ENCODE data around the gene LRPPRC.
A peak's percentile ranks its signal among the peaks of the same experiment; 100 is the strongest.
"Not testable (repeated sequence)": the region's sequence is repeated elsewhere in the genome, so short reads cannot be mapped to it uniquely, and the experiment has no call there.

Gene LRPPRC

DNA sequence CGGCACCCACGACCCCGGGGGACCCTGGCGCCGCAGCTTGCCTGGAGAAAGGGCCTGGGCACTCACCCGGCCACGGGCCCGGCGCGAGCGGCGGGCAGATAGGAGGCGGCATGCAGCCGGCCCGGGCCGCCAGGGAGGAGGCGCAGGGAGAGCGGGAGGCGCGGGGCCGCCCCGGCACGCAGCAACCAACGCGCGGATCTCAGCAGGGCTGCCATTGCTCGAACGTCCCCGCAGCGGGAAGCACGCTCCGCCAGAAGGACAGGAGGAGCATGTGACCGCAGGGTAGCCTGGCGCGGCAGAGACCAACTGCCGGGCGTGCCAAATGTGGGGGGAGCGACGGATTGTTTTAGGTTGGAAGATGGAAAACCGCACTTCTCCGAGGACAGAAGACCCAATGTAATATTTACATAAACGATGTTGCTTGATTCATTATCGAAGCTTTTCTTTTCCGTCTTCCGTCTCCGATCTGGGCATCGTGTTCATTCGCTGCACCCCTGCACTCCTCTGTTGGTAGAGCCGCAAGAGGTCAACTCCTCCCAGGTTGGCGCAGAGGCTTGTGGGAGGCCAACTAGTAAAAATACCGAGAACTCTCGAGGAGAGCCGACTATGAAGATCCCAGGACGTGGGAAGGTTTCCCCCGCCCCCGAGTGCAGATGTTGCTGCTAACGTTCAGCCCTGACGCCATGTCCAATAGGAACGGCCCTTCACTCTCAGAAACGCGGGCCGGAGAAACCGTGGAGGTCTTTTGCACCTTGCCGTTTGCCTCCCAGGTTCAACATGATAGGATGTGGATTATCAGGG is at the start of gene LRPPRC:
LRPPRC (minus strand) TSS at position 257 of the 801 bp plus-strand sequence; CDS start at position 215, 42 bp downstream.
- peak; percentile 95 for DNase-seq (ENCODE audit: low spot score)

DNA sequence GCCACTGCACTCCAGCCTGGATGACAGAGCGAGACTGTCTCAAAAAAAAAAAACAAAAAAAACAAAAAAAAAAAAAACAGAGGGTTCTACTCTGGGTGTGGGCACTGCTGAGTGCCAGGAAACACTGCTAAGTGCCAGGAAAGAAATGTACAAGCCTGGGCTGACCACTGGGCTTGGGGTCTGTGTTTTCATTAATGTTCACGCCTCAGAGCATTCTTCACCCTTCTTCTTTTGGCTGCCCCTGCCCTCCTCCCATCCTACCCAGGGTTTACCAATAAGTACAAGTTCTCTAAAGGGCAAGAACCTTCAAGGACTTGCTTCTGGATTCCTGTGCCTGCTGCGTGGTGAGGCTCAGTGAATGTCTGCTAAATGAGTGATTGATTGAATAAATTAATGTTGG is 49.3 kb upstream of the LRPPRC start:
- DNase-seq (ENCODE audit: low spot score), result no peak

DNA sequence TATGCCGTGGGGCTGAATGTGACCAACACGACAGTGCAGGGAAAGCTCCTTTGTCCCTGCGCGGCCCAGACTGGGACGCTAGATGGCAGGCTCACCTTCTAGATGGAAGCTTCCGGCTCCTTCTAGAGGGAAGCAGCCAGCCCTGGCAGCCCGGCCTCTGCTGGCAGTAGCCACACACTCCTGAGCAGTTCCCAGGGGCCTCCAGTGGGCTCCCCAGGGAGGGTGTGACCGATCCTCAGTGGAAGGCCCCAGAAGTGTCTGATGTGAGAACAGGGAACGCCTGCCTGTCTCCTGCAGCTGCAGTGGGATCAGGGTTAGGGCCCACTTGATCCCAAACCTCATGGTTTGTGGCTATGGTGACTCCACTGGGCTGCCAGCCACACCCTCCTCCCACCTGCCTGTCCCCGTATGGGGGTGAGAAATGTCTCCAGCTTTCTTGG is 48.5 kb upstream of the LRPPRC start:
- peak; percentile 87 for DNase-seq (ENCODE audit: low spot score)

DNA sequence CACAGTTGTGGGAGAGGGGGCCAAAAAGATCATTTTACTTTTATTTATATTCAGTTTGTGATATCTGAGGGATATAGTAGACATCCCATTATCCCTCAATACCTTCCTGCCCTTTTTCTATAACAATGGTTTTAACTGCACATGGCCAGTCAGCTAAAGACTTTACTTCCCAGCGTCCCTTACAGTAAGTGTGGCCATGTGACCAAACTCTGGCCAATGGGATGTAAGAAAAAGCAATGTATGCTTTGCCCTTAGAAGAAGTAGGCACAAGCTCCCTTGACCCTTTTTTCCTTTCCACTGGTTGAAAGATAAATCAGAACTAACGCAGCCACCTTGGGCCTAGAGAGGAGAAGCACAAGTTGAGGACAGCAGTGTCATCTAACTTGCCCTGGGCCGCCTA is 44.6 kb upstream of the LRPPRC start:
- no peak for DNase-seq (ENCODE audit: low spot score)

DNA sequence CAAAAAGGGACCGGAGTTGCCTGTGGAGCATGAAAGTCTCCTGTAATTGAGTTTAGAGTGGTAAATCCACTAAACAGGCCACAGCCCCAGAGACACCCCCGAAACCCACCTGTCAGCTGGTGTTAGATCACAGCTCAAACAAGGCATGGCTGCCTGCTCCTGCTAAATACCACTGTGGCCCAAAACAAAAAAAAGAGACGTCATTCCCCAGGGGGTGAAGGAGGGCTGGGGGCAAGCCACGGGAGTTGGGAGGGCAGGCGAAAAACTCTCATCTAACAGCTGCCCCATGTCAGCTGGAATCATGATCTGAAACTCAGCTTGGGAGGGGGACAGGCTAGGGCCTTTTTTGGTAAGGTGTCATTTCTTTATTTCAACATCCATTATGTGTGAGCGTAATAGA is 42.5 kb upstream of the LRPPRC start:
- DNase-seq (ENCODE audit: low spot score), result no peak

DNA sequence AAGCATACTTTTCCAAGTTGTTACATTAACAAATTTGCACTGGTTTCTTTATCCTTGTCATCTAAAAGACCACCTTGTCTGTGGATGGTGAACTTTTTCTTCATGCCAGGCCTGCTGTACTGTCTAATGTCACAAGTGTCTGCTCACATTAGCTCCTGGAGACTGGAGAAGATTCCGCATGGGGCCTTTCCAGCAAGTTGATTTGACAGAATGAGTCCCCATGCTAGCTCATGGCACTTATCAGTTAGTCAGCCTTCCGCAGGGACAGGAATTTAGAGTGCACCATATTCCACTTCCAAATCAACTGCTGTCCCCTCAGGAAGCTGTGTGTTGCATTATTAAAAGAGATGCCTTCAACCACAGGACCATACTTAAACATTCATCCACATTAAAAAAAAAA is 41.4 kb upstream of the LRPPRC start:
- no peak for DNase-seq (ENCODE audit: low spot score)

DNA sequence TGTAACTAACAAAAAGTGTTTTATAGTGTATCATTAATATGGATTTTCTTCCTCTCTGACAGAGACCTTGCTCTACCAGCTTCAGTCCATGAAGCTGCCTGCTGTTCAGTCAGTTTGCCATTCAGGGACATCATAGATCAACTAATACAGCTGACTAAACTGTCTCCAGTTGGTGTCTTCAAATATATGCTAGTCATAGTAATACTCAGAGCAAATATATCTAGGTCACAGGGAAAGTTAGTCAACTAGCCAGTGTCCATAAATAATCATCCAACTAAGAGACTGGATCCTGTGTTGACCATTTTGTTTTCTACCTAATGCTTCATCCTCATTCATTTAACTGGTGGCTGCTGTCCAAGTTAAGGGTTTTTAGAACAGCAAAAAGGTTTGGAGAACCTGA is 38.2 kb upstream of the LRPPRC start:
- no peak for DNase-seq (ENCODE audit: low spot score)

DNA sequence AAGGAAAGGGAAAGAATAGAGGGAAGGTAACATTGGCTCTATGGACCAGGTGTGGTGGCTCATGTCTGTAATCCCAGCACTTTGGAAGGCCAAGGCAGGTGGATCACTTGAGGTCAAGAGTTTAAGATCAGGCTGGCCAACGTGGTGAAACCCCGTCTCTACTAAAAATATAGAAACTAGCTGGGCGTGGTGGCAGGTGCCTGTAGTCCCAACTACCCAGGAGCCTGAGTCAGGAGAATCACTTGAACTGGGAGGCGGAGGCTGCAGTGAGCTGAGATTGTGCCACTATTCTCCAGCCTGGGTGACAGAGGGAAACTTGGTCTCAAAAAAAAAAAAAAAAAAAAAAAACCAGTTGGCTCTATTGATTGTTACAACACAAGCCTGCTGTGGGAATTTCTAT is 31.3 kb upstream of the LRPPRC start:
- DNase-seq (ENCODE audit: low spot score), result not testable (repeated sequence)

DNA sequence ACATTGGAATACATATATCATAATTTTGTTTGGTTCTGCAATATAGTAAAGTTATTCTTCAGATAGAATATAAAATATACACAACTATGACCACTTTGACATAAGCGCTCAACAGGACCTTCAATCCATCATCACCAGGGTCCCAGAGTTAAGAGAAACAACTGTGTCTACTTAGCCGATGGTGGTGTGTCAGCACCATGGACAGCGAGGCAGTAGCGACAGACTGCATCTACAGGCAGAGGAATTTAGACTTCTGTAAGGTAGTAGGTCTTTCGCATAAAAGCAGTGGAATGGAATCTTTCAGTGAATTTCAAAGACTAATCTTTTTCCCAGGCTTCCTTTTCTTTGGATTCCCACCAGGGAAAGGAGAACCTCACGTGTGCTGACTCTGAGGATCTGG is 20.5 kb upstream of the LRPPRC start:
- DNase-seq (ENCODE audit: low spot score), result peak; percentile 24

DNA sequence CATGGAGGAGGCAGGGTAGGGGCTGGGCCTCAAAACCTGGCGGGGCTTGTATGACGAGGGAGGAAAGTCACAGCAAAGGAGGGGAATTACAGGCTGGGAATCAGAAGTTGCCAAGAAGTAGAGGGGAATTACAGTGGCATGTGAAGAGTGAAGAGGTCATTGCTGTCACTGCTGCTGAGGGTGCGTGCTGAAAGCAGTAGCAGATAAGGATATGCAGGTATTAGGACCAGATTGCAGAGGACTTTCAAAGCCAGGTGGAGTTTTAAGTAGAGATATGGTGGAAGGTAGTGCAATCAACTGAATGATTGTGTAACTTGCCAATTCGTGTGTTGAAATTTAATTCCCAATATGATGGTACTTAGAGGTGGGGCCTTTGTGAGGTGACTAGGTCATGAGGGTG is 19.4 kb upstream of the LRPPRC start:
- DNase-seq (ENCODE audit: low spot score), result no peak

DNA sequence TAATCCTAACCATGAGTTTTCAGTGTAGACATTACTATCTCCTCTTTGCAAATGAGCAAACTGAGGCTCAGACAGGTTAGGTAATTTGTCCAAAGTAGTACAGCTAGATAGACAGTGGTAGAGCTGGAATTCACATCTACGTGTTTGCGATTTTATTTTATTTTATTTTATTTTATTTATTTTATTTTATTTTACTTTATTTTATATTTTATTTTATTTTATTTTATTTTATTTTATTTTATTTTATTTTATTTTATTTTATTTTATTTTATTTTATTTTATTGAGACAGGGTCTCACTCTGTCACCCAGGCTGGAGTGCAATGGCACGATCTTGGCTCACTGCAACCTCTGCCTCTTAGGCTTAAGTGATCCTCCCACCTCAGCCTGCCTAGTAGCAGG is 17.4 kb upstream of the LRPPRC start:
- not testable (repeated sequence) for DNase-seq (ENCODE audit: low spot score)

DNA sequence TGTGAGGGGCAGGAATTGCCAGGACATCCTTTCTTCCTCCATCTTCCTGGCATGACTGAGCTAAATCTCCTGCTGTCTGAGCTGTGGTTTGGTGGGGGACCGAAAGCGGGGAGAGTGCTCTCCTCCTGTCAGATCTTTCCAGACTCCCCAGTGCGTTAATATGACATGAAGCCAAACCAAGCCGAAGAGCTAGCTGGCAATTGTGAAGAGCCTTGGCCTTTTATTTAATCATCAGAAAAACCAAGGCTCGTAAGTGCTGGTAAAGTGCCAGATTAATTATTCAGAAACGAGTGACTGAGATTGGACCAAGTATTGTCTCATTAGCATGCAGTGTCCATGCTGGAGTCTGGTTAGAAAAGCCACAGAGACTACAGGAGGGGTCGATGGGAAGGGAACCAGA is 14.5 kb upstream of the LRPPRC start:
- DNase-seq (ENCODE audit: low spot score), result no peak

DNA sequence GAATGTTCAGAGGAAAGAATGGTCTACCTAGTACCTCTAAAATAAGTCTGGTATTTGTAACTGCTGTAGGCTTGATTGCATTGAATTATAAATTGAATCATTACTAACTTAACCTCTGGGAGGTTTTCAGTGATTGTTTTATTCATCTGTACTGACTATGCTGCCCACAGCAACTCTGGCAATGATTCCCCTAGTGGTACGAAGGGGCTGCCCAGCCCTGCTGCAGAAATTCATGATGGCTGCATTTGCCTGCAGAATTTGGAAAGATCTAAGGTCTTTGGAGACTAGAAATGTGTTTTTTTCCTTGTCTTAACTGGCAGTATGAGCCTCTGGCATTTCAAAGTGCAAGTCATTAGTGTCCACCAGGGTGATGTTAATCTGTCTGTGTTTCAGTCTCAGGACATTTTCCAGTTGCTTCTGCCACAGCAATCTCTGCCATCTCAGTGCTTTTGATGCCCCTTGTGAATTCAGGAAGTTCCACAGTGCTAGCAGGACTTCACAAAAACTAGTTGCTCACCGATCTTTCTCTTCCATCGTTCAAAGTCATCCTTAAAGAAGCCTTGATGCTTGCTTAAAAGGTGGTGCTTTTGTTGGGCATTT is 13.4 kb upstream of the LRPPRC start:
- DNase-seq (ENCODE audit: low spot score), result no peak

DNA sequence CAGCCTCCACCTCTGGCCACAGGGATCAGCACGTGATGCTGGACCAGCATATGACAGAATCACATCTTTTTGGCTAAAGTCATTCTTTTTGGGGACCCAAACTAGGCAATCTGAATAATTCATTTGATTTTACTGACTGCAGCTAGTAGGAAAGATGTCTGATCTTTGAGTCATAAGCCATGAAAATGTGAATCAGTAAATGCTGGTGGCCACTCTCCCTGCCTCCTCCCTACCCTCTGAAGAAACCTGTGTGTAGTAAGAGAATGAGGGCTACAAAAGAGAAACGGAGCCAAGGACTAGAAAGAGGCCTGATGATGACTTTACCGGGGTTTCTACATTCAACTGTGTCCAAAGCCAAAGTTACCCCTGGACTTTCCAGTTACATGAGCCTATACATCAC is 10.1 kb upstream of the LRPPRC start:
- no peak for DNase-seq (ENCODE audit: low spot score)

DNA sequence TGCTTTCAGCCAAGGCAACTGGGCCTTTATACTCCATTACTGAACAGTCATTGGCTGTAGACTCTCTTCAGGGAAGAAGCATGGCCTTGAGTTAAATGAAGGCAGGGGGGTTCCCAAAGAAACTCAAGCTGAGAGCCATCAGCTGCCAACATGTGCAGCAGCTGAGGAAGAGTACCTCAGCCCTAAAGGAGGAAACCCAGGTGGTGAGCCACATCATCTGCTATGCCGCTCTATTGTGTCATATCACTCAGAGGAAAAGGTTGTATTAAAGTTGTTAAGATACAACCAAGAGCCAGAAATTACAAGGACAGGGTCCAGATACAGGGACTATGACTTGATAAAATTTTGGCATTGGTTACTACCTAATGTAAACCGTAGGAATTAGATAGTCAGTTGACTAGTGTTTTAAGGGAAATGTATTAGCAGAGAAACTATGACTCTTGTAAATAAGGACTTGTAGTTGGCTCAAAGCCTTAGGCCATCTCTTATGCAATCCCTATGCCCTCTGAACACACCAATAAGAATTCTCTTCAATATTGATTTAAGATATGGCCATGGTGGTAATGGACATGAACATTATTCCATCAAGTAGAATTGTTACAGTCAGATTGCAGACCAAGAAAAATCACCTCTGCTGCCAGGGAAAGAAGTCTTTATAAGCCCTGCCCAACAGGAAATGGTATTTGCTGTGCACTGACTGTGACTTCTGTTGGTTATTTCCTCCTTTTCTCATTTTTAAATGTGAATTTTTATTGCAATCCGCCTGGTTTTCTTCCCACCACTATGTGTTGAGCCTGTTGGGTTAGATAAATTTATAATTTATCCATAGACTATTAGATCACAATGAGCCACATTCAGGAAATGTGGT is 9.2 kb upstream of the LRPPRC start:
- no peak for DNase-seq (ENCODE audit: low spot score)

DNA sequence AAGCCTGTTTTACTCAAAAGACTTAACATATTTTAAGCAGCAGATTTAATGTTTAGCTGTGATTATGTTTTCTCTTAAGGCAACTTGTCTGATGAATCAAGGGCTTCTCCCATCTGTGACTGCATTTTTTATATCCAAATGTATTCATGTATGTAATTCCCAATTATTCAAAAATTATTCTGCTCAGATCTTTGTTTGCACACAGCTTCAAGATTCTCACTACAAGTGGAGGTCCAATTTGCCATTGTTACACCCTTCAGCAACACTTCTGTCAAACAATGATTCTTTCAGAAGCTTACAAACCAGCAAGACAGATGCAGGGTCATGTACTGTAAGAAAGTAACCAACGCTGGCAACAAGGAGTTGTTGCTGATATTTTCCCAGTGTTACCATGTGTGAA is 5.9 kb upstream of the LRPPRC start:
- no peak for DNase-seq (ENCODE audit: low spot score)

DNA sequence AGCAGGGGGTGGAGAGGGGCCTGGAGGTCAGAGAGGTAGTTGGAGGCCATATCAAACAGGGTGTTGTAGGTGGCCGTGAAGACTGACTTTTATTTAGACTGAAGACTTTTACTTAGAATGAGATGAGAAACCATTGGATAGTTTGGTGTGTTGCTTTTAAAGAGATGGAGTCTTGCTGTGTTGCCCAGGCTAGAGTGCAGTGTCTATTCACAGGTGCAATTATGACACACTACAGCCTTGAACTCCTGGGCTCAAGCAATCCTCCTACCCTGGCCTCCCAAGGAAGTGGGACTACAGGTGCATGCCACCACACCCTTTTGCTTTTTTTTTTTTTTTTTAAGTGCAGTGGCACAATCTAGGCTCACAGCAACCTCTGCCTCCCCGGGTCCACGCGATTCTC is 2.5 kb upstream of the LRPPRC start:
- DNase-seq (ENCODE audit: low spot score), result no peak

DNA sequence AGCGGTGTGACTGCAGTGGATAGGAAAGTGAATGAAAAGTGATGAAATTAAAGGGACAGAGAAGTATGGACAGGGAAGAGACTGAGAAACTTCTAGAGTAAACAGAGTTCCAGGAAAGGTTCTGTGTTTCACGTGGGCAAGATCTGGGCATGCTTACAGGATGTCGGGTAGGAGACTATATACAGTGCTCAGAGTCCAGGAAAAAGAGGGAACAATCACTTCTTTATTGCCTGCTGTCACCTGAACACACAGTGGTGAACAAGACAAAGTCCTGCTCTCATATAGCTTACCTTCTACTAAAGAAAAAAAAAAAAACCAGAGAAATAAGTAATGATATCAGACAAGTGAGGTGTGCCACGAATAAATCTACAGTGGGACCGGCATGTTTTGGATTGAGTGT is 2.4 kb downstream of the LRPPRC start:
- no peak for DNase-seq (ENCODE audit: low spot score)

DNA sequence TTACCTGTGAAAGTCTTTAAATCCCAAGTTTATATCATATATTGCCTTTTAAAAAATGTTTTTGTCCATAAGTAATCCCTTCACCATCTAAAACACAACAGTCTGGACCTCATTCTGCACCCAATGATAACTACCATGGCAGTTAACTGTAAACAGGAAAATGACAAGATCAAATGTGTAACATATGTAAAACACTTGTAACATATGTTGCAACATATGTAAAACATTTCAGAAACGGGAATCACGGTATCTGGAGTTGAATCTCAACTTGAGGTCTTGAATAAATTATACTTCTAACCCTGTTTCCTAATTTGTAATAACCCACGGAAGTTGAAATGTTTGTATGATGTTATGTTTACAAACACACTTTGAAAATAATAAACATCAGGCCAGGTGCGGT is 6.2 kb downstream of the LRPPRC start:
- DNase-seq (ENCODE audit: low spot score), result no peak

DNA sequence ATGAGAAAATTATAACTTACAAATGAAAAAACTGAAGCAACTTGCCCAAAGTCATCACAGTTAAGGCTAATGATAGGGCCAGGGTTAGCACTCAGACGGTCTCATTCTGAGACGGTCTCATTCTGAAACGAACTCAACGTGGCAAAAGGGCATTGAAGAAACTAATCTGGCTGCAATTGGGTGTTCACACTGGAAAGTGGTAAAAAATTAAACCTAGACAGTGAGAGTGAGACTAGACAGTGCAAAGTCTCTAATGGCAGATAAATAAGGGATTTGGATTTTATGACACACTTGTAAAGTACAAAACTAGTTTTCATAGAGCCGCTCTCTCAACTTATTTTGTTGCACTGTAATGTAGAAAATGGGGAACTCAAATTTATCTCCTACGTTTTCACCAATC is 9.2 kb downstream of the LRPPRC start:
- DNase-seq (ENCODE audit: low spot score), result no peak

DNA sequence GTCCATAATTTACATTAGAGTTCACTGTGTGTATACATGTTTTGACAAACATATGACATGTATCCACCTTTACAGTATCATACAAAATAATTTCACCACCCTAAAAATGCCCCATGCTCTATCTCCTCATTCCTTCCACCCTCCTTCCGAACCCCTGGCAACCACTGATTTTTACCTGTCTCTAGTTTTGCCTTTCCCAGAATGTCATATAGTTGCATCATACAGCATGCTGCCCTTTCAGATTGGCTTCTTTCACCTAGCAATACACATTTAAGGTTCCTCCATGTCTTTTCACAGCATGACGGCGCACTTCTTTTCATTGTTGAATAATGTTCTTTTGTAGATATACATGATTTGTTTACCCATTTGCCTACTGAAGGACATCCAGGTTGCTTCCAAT is 10.4 kb downstream of the LRPPRC start:
- peak; percentile 8 for DNase-seq (ENCODE audit: low spot score)

DNA sequence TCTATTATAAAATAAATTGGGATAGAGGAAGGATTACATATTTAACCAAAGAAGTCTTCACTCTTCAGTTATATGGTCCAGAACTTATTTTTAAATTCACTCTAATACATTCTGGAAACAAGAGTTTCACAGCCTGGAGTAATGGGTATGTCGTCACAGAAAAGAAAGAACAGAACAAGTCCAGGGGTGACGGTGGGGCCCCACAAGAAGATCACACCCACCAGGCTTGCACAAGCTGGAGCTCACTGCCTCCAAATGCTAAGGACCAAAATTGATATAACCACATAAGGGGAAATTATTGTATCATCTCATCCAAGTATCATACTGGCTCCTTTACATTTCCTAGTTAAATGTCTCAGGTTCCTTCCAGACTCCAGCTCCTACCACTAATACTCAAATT is 11.3 kb downstream of the LRPPRC start:
- no peak for DNase-seq (ENCODE audit: low spot score)

DNA sequence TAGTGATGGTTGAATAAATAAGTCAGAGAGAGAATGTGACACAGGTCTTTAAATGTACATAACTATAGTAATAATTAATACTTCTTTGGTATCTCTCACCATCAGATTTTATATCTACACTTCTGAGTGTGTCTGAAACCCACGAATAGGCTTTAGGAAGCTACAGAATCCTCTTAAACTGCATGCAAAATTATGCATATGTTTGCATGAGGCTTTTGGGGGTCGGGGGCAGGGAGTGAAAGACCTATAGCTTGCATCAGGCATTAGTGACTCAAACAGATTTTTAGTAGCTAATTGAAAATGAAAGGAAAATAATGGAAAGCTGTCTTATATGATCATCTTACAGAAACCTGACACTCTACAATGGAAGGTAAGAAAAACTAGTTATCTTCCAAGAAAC is 14.9 kb downstream of the LRPPRC start:
- peak; percentile 10 for DNase-seq (ENCODE audit: low spot score)

Measured in activated CD4-positive, alpha-beta T cell treated with anti-CD3 and anti-CD28 coated beads, Interleukin-2, Interleukin-4, amounts not matched to agents 100 ng/mL and 50 ng/mL, durations not matched to agents 16 hours and 8 hours (primary cell).